GM12878 (cell line): ENCODE results near the gene GPR107. TPM values are rescaled to one million over a fixed set of nuclear protein-coding genes. Genes with fewer than 3 reads are reported as not detected.

ENCODE experiments used
- ATF3 ChIP-seq: IDR thresholded peaks from 2 replicates; pipeline ENCODE4 v1.6.1; 2011; ENCODE audit warnings: low read depth, mild to moderate bottlenecking, low read length, moderate library complexity, borderline replicate concordance; ENCODE audit errors: extremely low read depth
- BMI1 ChIP-seq: fragments of 450-650 bp; IDR thresholded peaks from 2 replicates; pipeline ENCODE4 v1.6.1; 2016; ENCODE audit warnings: mild to moderate bottlenecking, moderate library complexity, borderline replicate concordance
- EGR1 ChIP-seq, 2 experiments: IDR thresholded peaks; 1 replicate in 1 of 2; 2 replicates in 1 of 2; pipeline ENCODE4 v1.6.1; 2011 to 2012; ENCODE audit warnings: low read depth in 2 of 2, low read length in 2 of 2, borderline replicate concordance in 1 of 2, mild to moderate bottlenecking in 1 of 2, moderate library complexity in 1 of 2
- EP300 ChIP-seq, 2 experiments: fragments of 150-350 bp in 1 of 2; IDR thresholded peaks; 2 replicates each; pipeline ENCODE4 v1.6.1; 2011 to 2012; ENCODE audit warnings: low read depth in 2 of 2, low read length in 2 of 2, borderline replicate concordance in 1 of 2, improper control_type of control experiment in 1 of 2, inconsistent platforms in 1 of 2; ENCODE audit not compliant: control insufficient read depth in 1 of 2
- EZH2 ChIP-seq: IDR thresholded peaks from 2 replicates; pipeline ENCODE4 v1.6.1; 2012; ENCODE audit warnings: low read depth, mild to moderate bottlenecking, control low read depth, inconsistent platforms, low read length, borderline replicate concordance; ENCODE audit not compliant: control insufficient read depth
- HSF1 ChIP-seq: fragments of 150-350 bp; IDR thresholded peaks from 2 replicates; pipeline ENCODE4 v1.6.1; 2014; ENCODE audit warnings: mild to moderate bottlenecking, low read depth, low read length
- JUND ChIP-seq: IDR thresholded peaks from 2 replicates; pipeline ENCODE4 v1.6.1; 2012; ENCODE audit warnings: low read depth, mild to moderate bottlenecking, low read length, improper control_type of control experiment, moderate library complexity
- MAX ChIP-seq: IDR thresholded peaks from 2 replicates; pipeline ENCODE4 v1.6.1; 2012; ENCODE audit warnings: low read depth, low read length, improper control_type of control experiment
- NRF1 ChIP-seq: conservative IDR thresholded peaks from 2 replicates; pipeline ENCODE4 v1.6.1; 2011; ENCODE audit warnings: mild to moderate bottlenecking, low read depth, low read length, improper control_type of control experiment
- PML ChIP-seq: IDR thresholded peaks from 2 replicates; pipeline ENCODE4 v1.6.1; 2012; ENCODE audit warnings: low read length, inconsistent platforms
- SREBF1 ChIP-seq: IDR thresholded peaks from 2 replicates; pipeline ENCODE4 v1.6.1; 2012; ENCODE audit warnings: mild to moderate bottlenecking, low read length
- SUZ12 ChIP-seq: fragments of 200-600 bp; sonication (generic); IDR thresholded peaks from one replicate; pipeline ENCODE4 v1.6.1; 2018; ENCODE audit warnings: antibody characterized with exemption, mild to moderate bottlenecking; ENCODE audit not compliant: unreplicated experiment
- ZBTB40 ChIP-seq: fragments of 450-650 bp; IDR thresholded peaks from 2 replicates; pipeline ENCODE4 v1.6.1; 2016; ENCODE audit warnings: mild to moderate bottlenecking, moderate library complexity, borderline replicate concordance
- polyA plus RNA-seq, 11 experiments: library from polyadenylated mRNA; depleted of rRNA in 4 of 11; unstranded in 6 of 11; stranded (reverse) in 5 of 11; fragments of >200 nt; fragmentation: Nextera tagmentation in 4 of 11; fragmentation: Illumina TruSeq in 1 of 11; extraction: Ambion mirVana in 4 of 11; extraction: Trizol in 1 of 11; gene quantifications; 1 replicate in 1 of 11; 2 replicates in 10 of 11; pipeline versions ENCODE4 v1.2.1 to v1.2.3, GENCODE V29; 2011 to 2016; ENCODE audit warnings: inconsistent platforms in 2 of 11, missing spikeins in 2 of 11, low read depth in 1 of 11
- total RNA-seq, 4 experiments: library from RNA; depleted of rRNA in 3 of 4; stranded (reverse); fragments of >200 nt in 3 of 4; fragmentation: Illumina TruSeq in 1 of 4; extraction: Trizol in 1 of 4; gene quantifications; 2 replicates each; pipeline versions ENCODE4 v1.2.1 to v1.2.3, GENCODE V29; 2013 to 2021
- TF ChIP-seq, protein P1 (sequence below): fragments of 450-650 bp; conservative IDR thresholded peaks from 2 replicates; pipeline ENCODE4 v1.6.1; 2017; ENCODE audit warnings: mild to moderate bottlenecking, moderate library complexity
- TF ChIP-seq, protein P2 (sequence below): fragments of 450-650 bp; formaldehyde crosslinking; IDR thresholded peaks from 2 replicates; pipeline ENCODE4 v1.5.0; 2022; ENCODE audit warnings: mild to moderate bottlenecking, missing genetic modification characterization

GPR107 gene
- total and polyA plus RNA-seq, 10 of the 15 experiments (the other 5 are each of a cell fraction or from before 2014, with no cell fraction given) = 2.7 to 21.4 (median 10.6) TPM

DNA sequence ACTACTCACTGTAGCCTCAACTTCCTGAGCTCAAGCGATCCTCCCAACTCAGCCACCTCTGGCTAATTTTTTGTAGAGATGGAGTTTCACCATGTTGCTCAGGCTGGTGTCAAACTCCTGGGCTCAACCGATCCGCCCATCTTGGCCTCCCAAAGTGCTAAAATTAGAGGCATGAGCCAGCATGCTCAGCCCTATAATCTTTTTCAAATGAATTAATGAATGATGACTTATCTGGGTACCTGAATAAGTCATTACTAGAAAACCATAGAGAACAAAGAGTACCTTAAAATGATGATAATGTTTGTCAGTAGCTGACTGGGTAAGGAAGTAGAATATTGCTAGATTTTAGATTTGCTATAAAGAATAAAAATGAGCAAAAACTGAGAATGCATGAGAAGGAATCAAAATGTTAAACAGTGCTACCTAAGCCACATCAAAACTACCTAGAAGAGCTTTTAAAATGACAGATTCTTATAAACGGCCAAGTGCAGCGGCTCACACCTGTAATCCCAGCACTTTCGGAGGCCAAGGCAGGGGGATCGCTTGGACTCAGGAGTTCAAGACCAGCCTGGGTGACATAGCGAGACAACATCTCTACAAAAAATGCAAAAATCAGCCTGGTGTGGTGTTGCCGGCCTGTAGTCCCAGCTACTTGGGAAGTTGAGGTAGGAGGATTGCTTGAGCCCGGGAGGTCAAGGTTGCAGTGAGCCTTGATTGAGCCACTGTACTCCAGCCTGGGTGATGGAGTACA, 24.3 kb upstream of the GPR107 start (continued):
- TF ChIP-seq, protein P1, sequence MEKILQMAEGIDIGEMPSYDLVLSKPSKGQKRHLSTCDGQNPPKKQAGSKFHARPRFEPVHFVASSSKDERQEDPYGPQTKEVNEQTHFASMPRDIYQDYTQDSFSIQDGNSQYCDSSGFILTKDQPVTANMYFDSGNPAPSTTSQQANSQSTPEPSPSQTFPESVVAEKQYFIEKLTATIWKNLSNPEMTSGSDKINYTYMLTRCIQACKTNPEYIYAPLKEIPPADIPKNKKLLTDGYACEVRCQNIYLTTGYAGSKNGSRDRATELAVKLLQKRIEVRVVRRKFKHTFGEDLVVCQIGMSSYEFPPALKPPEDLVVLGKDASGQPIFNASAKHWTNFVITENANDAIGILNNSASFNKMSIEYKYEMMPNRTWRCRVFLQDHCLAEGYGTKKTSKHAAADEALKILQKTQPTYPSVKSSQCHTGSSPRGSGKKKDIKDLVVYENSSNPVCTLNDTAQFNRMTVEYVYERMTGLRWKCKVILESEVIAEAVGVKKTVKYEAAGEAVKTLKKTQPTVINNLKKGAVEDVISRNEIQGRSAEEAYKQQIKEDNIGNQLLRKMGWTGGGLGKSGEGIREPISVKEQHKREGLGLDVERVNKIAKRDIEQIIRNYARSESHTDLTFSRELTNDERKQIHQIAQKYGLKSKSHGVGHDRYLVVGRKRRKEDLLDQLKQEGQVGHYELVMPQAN = no peak
- TF ChIP-seq ATF3 = no peak
- TF ChIP-seq PML = 0 out of 2 replicates have a peak, but pooled peaks have one; percentile 45
- no peak for TF ChIP-seq ZBTB40
- peak; percentile 49 for TF ChIP-seq JUND
- TF ChIP-seq SUZ12 = no peak
- no peak for TF ChIP-seq EZH2
- TF ChIP-seq NRF1 = no peak
- TF ChIP-seq, protein P2, sequence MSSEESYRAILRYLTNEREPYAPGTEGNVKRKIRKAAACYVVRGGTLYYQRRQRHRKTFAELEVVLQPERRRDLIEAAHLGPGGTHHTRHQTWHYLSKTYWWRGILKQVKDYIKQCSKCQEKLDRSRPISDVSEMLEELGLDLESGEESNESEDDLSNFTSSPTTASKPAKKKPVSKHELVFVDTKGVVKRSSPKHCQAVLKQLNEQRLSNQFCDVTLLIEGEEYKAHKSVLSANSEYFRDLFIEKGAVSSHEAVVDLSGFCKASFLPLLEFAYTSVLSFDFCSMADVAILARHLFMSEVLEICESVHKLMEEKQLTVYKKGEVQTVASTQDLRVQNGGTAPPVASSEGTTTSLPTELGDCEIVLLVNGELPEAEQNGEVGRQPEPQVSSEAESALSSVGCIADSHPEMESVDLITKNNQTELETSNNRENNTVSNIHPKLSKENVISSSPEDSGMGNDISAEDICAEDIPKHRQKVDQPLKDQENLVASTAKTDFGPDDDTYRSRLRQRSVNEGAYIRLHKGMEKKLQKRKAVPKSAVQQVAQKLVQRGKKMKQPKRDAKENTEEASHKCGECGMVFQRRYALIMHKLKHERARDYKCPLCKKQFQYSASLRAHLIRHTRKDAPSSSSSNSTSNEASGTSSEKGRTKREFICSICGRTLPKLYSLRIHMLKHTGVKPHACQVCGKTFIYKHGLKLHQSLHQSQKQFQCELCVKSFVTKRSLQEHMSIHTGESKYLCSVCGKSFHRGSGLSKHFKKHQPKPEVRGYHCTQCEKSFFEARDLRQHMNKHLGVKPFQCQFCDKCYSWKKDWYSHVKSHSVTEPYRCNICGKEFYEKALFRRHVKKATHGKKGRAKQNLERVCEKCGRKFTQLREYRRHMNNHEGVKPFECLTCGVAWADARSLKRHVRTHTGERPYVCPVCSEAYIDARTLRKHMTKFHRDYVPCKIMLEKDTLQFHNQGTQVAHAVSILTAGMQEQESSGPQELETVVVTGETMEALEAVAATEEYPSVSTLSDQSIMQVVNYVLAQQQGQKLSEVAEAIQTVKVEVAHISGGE (CRISPR knock-in tag) = no peak
- TF ChIP-seq EP300 (IDR thresholded peaks at IDR 0.05; ENCODE audit: borderline replicate concordance in 1 of 2, control insufficient read depth in 1 of 2, low read depth in 2 of 2, low read length in 2 of 2) = peak; percentile 42 to 45; a peak in 2 of 4 replicates
- TF ChIP-seq MAX = no peak
- no peak for TF ChIP-seq BMI1
- TF ChIP-seq SREBF1 = no peak
- no peak for TF ChIP-seq HSF1
- TF ChIP-seq EGR1 (IDR thresholded peaks at IDR 0.05; ENCODE audit: borderline replicate concordance in 1 of 2, low read depth in 2 of 2, low read length in 2 of 2) = no peak
